NCI-H146 treated with DMSO at 0.1 percent for 48 hours (cell line): Measurements from ENCODE around the gene PRKCD.

Experiments used
- DNase-seq: peaks from one replicate; lab custom pipeline; 2025; ENCODE audit not compliant: unreplicated experiment; lab: John Stamatoyannopoulos, UW

The PRKCD gene

GRCh38 chr3:53230789-53231188, 69.8 kb downstream of the PRKCD start:
- no peak for DNase-seq

GRCh38 chr3:53231532-53232511, 70.8 kb downstream of the PRKCD start:
- DNase-seq: no peak

GRCh38 chr3:53232641-53233377, 71.8 kb downstream of the PRKCD start:
- DNase-seq: no peak

GRCh38 chr3:53234130-53234840, 73.3 kb downstream of the PRKCD start:
- DNase-seq: no peak

- no peak for DNase-seq
Observed at GRCh38 chr3:53234841-53235232, 73.8 kb downstream of the PRKCD start.

GRCh38 chr3:53235545-53235944, 74.5 kb downstream of the PRKCD start:
- no peak for DNase-seq

- no peak for DNase-seq
Observed at GRCh38 chr3:53236112-53236841, 75.3 kb downstream of the PRKCD start.

GRCh38 chr3:53238051-53238850, 77.2 kb downstream of the PRKCD start:
- no peak for DNase-seq

GRCh38 chr3:53238886-53239285, 77.9 kb downstream of the PRKCD start:
- no peak for DNase-seq

GRCh38 chr3:53239800-53240199, 78.8 kb downstream of the PRKCD start:
- DNase-seq: no peak

GRCh38 chr3:53240989-53241972, 80.3 kb downstream of the PRKCD start:
- DNase-seq: no peak

- no peak for DNase-seq
Observed at GRCh38 chr3:53242155-53242554, 81.1 kb downstream of the PRKCD start.
